Activated CD4-positive, alpha-beta T cell treated with anti-CD3 and anti-CD28 coated beads, Interleukin-2, amount 50 U/mL, for 1 hour (primary cell): ENCODE data around the gene LEFTY1.
"Not testable (repeated sequence)": the region's sequence is repeated elsewhere in the genome, so short reads cannot be mapped to it uniquely, and the experiment has no call there.

Experiments used
- DNase-seq: peaks from one replicate; pipeline ENCODE4 v3.0.0-alpha.2; 2020

Gene LEFTY1

GRCh38 chr1:225845571-225846259 lies 43.2 kb downstream of the LEFTY1 start:
- peak; percentile 42 for DNase-seq

DNA sequence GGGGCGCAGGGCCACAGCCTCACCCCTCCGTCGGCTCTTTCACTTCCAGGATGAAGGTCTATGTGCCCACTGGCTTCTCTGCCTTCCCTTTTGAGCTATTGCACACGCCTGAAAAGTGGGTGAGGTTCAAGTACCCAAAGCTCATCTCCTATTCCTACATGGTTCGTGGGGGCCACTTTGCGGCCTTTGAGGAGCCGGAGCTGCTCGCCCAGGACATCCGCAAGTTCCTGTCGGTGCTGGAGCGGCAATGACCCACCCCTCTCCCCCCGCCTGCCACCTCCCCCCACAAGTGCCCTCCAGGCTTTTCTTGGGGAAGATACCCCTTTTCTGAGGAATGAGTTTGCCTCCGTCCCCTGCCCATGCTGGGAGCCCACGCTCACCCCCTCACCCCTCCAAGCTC lies 43.8 kb downstream of the LEFTY1 start:
- DNase-seq, result no peak

- no peak for DNase-seq
Observed at GRCh38 chr1:225844236-225845061, 44.5 kb downstream of the LEFTY1 start.

DNA sequence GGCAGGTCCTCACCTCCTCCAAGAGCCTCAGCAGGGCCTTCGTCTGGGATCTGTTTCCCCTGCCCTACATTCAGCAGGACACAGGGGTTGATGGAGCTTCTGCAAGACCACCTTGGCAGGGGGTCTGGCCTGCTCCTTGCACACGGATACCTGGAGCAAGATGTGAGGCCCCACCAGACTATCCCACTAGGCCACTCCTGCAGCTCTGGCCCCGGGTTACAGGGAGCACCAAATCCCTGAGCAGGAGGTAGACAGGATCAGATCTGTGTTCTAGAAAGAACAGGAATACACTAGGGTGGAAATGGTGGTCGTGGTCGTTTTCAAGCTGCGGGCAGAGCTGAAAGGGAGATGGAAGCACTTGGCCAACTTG lies 45.5 kb downstream of the LEFTY1 start:
- DNase-seq, result no peak

GRCh38 chr1:225842788-225843425 lies 46.0 kb downstream of the LEFTY1 start:
- DNase-seq, result no peak

DNA sequence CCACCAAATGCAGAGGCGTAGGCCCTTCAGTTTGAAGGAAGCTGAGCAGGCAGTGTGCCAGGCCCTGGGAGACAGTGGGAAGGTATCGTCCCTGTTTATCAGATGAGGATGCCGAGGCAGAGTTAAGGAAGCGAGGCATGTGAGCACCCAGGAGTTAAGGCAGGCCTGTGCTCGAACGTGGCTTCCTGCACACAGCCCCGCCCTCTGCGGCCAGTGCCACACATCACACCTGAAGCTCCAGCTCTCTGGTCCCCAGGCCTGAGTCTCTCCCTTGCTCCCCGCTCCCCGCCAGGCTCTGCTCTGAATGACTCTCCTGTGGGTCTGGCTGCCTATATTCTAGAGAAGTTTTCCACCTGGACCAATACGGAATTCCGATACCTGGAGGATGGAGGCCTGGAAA lies 46.9 kb downstream of the LEFTY1 start:
- DNase-seq, result no peak

GRCh38 chr1:225840713-225841112 lies 48.2 kb downstream of the LEFTY1 start:
- DNase-seq, result no peak

DNA sequence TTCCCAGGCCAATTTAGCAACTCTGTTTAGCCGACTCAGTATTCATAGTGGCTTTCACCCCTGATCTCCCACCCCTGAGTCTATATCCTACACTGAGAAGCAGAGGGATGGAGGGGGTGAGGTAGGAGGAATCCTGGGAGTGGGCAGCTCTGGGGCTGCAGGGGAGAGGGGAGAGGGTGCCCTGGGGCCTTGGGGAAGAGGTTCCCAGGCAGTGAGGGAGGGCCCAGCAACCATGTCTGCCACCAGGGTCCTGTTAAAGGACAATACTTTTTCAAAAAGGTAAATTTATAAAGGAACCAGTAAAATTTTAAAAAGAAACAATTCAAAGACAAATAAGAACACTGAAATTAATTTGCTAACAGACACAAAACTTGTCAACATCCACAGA lies 48.7 kb downstream of the LEFTY1 start:
- DNase-seq, result no peak

GRCh38 chr1:225838793-225839192 lies 50.2 kb downstream of the LEFTY1 start:
- DNase-seq, result no peak

- not testable (repeated sequence) for DNase-seq
Observed at GRCh38 chr1:225836296-225836695, 52.6 kb downstream of the LEFTY1 start.
